Activated naive CD4-positive, alpha-beta T cell treated with anti-CD3 and anti-CD28 coated beads, Interleukin-2, amount 50 U/mL, for 72 hours (primary cell): Measurements from ENCODE around the gene NCAPD2. TPM values are rescaled to one million over a fixed set of nuclear protein-coding genes. Genes with fewer than 3 reads are reported as not detected.
"Not testable (repeated sequence)": the region's sequence is repeated elsewhere in the genome, so short reads cannot be mapped to it uniquely, and the experiment has no call there.

Experiments used
- ATAC-seq, 2 donors: fragments of 150-1000 bp; cut with Tn5 transposase; 2 replicates each; pipeline ENCODE4 v1.10.0; 2021; ENCODE audit warnings: mild to moderate bottlenecking in 2 of 2, moderate library complexity in 2 of 2
- DNase-seq, 2 donors: peaks; one replicate each; pipeline ENCODE4 v3.0.0; 2021 to 2022; ENCODE audit warnings: low spot score in 2 of 2
- H3K27ac Mint-ChIP-seq, 2 donors: one replicate each; pipeline ENCODE4 v1.8.0; 2022; ENCODE audit warnings: mild to moderate bottlenecking in 2 of 2, mixed read lengths in 2 of 2
- H3K36me3 Mint-ChIP-seq, 2 donors: one replicate each; pipeline ENCODE4 v1.8.0; 2022; ENCODE audit warnings: mixed read lengths in 2 of 2
- H3K9me3 Mint-ChIP-seq, 2 donors: one replicate each; pipeline ENCODE4 v1.8.0; 2022; ENCODE audit warnings: mixed read lengths in 2 of 2
- total RNA-seq, 2 donors: library from RNA; stranded (reverse); gene quantifications; one replicate each; pipeline ENCODE4 v1.2.3, GENCODE V29; 2022

NCAPD2 gene
- total RNA-seq, 2 donors from 2014 or later, result 208 to 276 TPM

- DNase-seq (no peak), ATAC-seq (no peak)
- peak overlapping the region; percentile 96 to 99 for H3K27ac Mint-ChIP-seq
- peaks cover 51 to 61% of the 10 kb centered on the region in 2 donors for H3K36me3 Mint-ChIP-seq
- no peaks in the 10 kb centered on the region for H3K9me3 Mint-ChIP-seq
Observed at GRCh38 chr12:6535960-6536847, 42.3 kb downstream of the NCAPD2 start.

GRCh38 chr12:6536894-6537579 is 43.1 kb downstream of the NCAPD2 start:
- ATAC-seq (no peak), DNase-seq (no peak)
- peaks cover 51 to 57% of the 10 kb centered on the region in 2 donors for H3K36me3 Mint-ChIP-seq
- H3K27ac Mint-ChIP-seq, result peak overlapping the region; percentile 96 to 99
- no peaks in the 10 kb centered on the region for H3K9me3 Mint-ChIP-seq

GRCh38 chr12:6537580-6538419 is 43.9 kb downstream of the NCAPD2 start:
- not testable (repeated sequence) for ATAC-seq, H3K9me3 Mint-ChIP-seq
- peak; percentile 81 to 83 for DNase-seq
- Mint-ChIP-seq H3K36me3 (peaks cover 48 to 50% of the 10 kb centered on the region in 2 donors), H3K27ac (peak overlapping the region; percentile 96 to 99)

- H3K36me3 Mint-ChIP-seq, result peaks cover 41 to 42% of the 10 kb centered on the region in 2 donors
- H3K27ac Mint-ChIP-seq, result peak overlapping the region; percentile 96 to 99
- no peak for ATAC-seq
- peak in 1 of 2 donors; percentile 37 for DNase-seq
- H3K9me3 Mint-ChIP-seq, result no peaks in the 10 kb centered on the region
Observed at GRCh38 chr12:6538420-6539313, 44.8 kb downstream of the NCAPD2 start.

- H3K9me3 Mint-ChIP-seq, result no peaks in the 10 kb centered on the region
- ATAC-seq (peak in 1 of 2 donors; percentile 0), DNase-seq (no peak)
- H3K27ac Mint-ChIP-seq, result peak overlapping the region; percentile 96 to 99
- peaks cover 36% of the 10 kb centered on the region in 2 donors for H3K36me3 Mint-ChIP-seq
Observed at GRCh38 chr12:6539314-6539682, 45.4 kb downstream of the NCAPD2 start.

GRCh38 chr12:6539707-6540134 is 45.8 kb downstream of the NCAPD2 start:
- DNase-seq (no peak), ATAC-seq (peak in 1 of 2 donors; percentile 14)
- Mint-ChIP-seq H3K27ac (peak overlapping the region; percentile 96 to 99), H3K9me3 (no peaks in the 10 kb centered on the region), H3K36me3 (peaks cover 34 to 35% of the 10 kb centered on the region in 2 donors)

- peak in 1 of 2 donors; percentile 54 for DNase-seq
- Mint-ChIP-seq H3K36me3 (peaks cover 27 to 29% of the 10 kb centered on the region in 2 donors), H3K9me3 (no peaks in the 10 kb centered on the region), H3K27ac (peak overlapping the region; percentile 96 to 99)
- ATAC-seq, result peak; percentile 43 to 54
Observed at GRCh38 chr12:6540181-6540877, 46.4 kb downstream of the NCAPD2 start.

- Mint-ChIP-seq H3K36me3 (peaks cover 15 to 17% of the 10 kb centered on the region in 2 donors), H3K27ac (peak overlapping the region in 1 of 2 donors; percentile 96), H3K9me3 (no peaks in the 10 kb centered on the region)
- DNase-seq, result no peak
- no peak for ATAC-seq
Observed at GRCh38 chr12:6541371-6542165, 47.7 kb downstream of the NCAPD2 start.

GRCh38 chr12:6542209-6543009 is 48.5 kb downstream of the NCAPD2 start:
- DNase-seq (no peak), ATAC-seq (no peak)
- no peak overlapping the region for H3K27ac Mint-ChIP-seq
- H3K9me3 Mint-ChIP-seq, result no peaks in the 10 kb centered on the region
- H3K36me3 Mint-ChIP-seq, result peaks cover 8% of the 10 kb centered on the region in 2 donors

- Mint-ChIP-seq H3K9me3 (no peaks in the 10 kb centered on the region), H3K27ac (no peak overlapping the region), H3K36me3 (no peaks in the 10 kb centered on the region)
- ATAC-seq, result no peak
- no peak for DNase-seq
Observed at GRCh38 chr12:6546016-6546415, 52.1 kb downstream of the NCAPD2 start.

GRCh38 chr12:6547566-6547965 is 53.7 kb downstream of the NCAPD2 start:
- ATAC-seq (no peak), DNase-seq (no peak)
- Mint-ChIP-seq H3K27ac (no peak overlapping the region), H3K36me3 (peaks cover 0 to 3% of the 10 kb centered on the region in 2 donors), H3K9me3 (no peaks in the 10 kb centered on the region)

- ATAC-seq (no peak), DNase-seq (no peak)
- H3K27ac Mint-ChIP-seq, result peak overlapping the region in 1 of 2 donors; percentile 81
- H3K36me3 Mint-ChIP-seq, result peaks cover 0 to 7% of the 10 kb centered on the region in 2 donors
- no peaks in the 10 kb centered on the region for H3K9me3 Mint-ChIP-seq
Observed at GRCh38 chr12:6547987-6548386, 54.1 kb downstream of the NCAPD2 start.

- ATAC-seq (no peak), DNase-seq (no peak)
- Mint-ChIP-seq H3K9me3 (no peaks in the 10 kb centered on the region), H3K27ac (peak overlapping the region in 1 of 2 donors; percentile 13), H3K36me3 (peaks cover 0 to 7% of the 10 kb centered on the region in 2 donors)
Observed at GRCh38 chr12:6548556-6548955, 54.7 kb downstream of the NCAPD2 start.
